ENCODE data around the gene XIRP1. TPM values are rescaled to one million over a fixed set of nuclear protein-coding genes. Genes with fewer than 3 reads are reported as not detected.
A peak's percentile ranks its signal among the peaks of the same experiment; 100 is the strongest.

Gene XIRP1
- total and polyA plus RNA-seq, 2 of the 13 experiments (the other 11 are each of a cell fraction or from before 2014, with no cell fraction given): not detected

GRCh38 chr3:39189150-39189958 lies 3.0 kb downstream of the XIRP1 start:
- Histone ChIP-seq H3K4me2 (ENCODE audit: low read depth, low read length) (no peak overlapping the region), H3K4me3 (replicated peaks in 1 of 3; ENCODE audit: insufficient read depth in 1 of 3, low read depth in 2 of 3, low read length in 3 of 3) (no peak overlapping the region), H3K4me1 (ENCODE audit: insufficient read depth, low read length) (peaks cover 3% of the 10 kb centered on the region; the same call in 1 of the 2 replicates), H3K27ac (ENCODE audit: extremely low read length, insufficient read depth, low read length) (no peak overlapping the region), H2AFZ (ENCODE audit: low read length) (no peak overlapping the region), H3K9ac (ENCODE audit: insufficient read depth, low read depth, low read length) (no peak overlapping the region), H3K79me2 (ENCODE audit: insufficient read depth, low read length) (no peaks in the 10 kb centered on the region), H3K27me3 (ENCODE audit: control insufficient read depth in 1 of 2, insufficient read depth in 2 of 2, low read length in 2 of 2) (peaks cover 3 to 28% of the 10 kb centered on the region in 2 experiments; a peak in 4 of 5 replicates), H4K20me1 (ENCODE audit: insufficient read depth, low read length) (no peaks in the 10 kb centered on the region), H3K36me3 (replicated peaks in 1 of 2; ENCODE audit: control insufficient read depth in 1 of 2, insufficient read depth in 2 of 2, low read length in 2 of 2) (no peaks in the 10 kb centered on the region), H3K9me3 (ENCODE audit: low read length) (no peaks in the 10 kb centered on the region)
- BruUV-seq (replicated peaks): no TSS peak
- ChIA-PET CTCF (ENCODE audit: low intra/inter-chr PET ratio, low total read pairs) (interaction anchor here (0.8 to 2.4 kb wide), 6 partner anchors 63 to 189 kb away, joined by 3 to 30 read pairs (median 6); no protein-coding TSS in a partner anchor), POLR2A (no interaction called here)
- intact Hi-C loops (cut with micrococcal nuclease; ENCODE audit: unreplicated experiment) (loop anchor here (1.0 kb wide), 2 partner anchors 63 to 99 kb away; no protein-coding TSS in a partner anchor), in situ Hi-C loops (cut with HindIII; ENCODE audit: extremely low pct_ligation_motif_present, low pct_unique_long_range_greater_than_20kb) (loop anchor here (5.0 to 10.0 kb wide), 2 partner anchors 62 to 195 kb away; partner anchors contain the start of gene SLC25A38)
- DNase-seq (ENCODE audit: low spot score) (no peak), ATAC-seq (no peak; the same call in 2 of the 3 replicates), FAIRE-seq (peak; percentile 88)
- WGBS (ENCODE audit: low lambda C conversion rate): 32% methylated on average over 8 of the region's 15 CpGs
- TF ChIP-seq HNF1B (CRISPR knock-in tag; IDR thresholded peaks at IDR 0.05) (peak; percentile 66; the same call in 1 of the 2 replicates), ZNF207 (IDR thresholded peaks at IDR 0.05; ENCODE audit: borderline replicate concordance) (no peak), PTBP1 (IDR thresholded peaks at IDR 0.05; ENCODE audit: low read depth, low read length, poor library complexity, severe bottlenecking) (no peak), LRRFIP1 (CRISPR knock-in tag; conservative IDR thresholded peaks at IDR 0.05) (no peak), CREB3 (CRISPR knock-in tag; IDR thresholded peaks at IDR 0.05) (no peak), ZNF644 (CRISPR knock-in tag; IDR thresholded peaks at IDR 0.05; ENCODE audit: low read depth) (no peak), RFX5 (IDR thresholded peaks at IDR 0.05; ENCODE audit: low read depth, low read length) (0 out of 2 replicates have a peak, but pooled peaks have one; percentile 16), BCL6 (CRISPR knock-in tag; IDR thresholded peaks at IDR 0.05) (no peak), ATRX (CRISPR knock-in tag; IDR thresholded peaks at IDR 0.05; ENCODE audit: borderline replicate concordance) (no peak), MYPOP (CRISPR knock-in tag; IDR thresholded peaks at IDR 0.05) (no peak), ZNF83 (CRISPR knock-in tag; IDR thresholded peaks at IDR 0.05; ENCODE audit: borderline replicate concordance) (no peak), JUN (CRISPR knock-in tag; IDR thresholded peaks at IDR 0.05) (no peak), CBX2 (IDR thresholded peaks at IDR 0.05; ENCODE audit: low read depth, low read length) (no peak), CBX2 (CRISPR knock-in tag; IDR thresholded peaks at IDR 0.05; ENCODE audit: low read depth) (peak; percentile 39; the same call in 1 of the 2 replicates), RFX3 (CRISPR knock-in tag; IDR thresholded peaks at IDR 0.05) (no peak), NR2C2 (CRISPR knock-in tag; IDR thresholded peaks at IDR 0.05; ENCODE audit: borderline replicate concordance) (no peak), ZNF572 (CRISPR knock-in tag; IDR thresholded peaks at IDR 0.05) (no peak), ZNF292 (CRISPR knock-in tag; IDR thresholded peaks at IDR 0.05; ENCODE audit: borderline replicate concordance, low read depth) (no peak)
